ENCODE data around the gene DPCD.

Gene DPCD

DNA sequence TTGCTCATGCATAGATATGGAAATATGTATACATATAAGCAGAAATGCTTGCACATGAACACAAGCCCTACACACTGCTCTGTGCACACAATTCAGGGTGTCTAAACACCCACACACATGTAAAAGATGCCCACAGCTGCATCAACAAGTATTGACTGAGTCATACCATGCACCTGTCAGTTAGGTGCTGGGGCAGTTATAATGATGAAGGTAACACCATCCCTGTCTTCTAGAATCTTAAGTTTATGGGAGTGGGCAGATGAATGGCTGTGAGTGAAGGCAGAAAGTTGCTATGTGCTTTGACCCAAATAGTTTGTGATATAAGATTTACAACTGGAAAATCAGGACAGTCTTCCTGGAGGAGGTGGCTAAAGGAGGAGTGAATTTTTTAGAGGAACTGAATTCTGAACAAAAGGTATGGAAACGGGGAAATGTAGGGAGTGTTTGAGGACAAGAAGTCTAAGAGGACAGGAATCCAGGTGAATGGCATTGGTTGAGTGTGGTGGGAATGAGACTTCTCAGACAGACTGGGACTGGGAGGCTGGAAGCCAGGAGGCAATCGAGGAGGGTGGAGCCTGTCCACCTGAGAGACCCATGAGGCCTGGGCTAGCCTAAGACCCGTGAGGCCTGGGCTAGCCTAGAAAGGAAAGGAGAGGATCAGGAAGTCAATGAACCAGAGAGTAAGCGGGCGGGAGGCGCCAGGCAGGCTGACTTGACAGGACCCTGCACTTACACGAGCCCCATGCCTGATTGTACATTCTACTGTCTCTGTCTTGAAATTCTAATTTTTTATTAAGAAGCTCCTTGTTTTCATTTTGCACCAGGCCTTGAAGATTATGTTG is 20.7 kb upstream of the DPCD start:
- DNase-seq (ENCODE audit: low read depth in 2 of 3, low spot score in 1 of 3): no peak

DNA sequence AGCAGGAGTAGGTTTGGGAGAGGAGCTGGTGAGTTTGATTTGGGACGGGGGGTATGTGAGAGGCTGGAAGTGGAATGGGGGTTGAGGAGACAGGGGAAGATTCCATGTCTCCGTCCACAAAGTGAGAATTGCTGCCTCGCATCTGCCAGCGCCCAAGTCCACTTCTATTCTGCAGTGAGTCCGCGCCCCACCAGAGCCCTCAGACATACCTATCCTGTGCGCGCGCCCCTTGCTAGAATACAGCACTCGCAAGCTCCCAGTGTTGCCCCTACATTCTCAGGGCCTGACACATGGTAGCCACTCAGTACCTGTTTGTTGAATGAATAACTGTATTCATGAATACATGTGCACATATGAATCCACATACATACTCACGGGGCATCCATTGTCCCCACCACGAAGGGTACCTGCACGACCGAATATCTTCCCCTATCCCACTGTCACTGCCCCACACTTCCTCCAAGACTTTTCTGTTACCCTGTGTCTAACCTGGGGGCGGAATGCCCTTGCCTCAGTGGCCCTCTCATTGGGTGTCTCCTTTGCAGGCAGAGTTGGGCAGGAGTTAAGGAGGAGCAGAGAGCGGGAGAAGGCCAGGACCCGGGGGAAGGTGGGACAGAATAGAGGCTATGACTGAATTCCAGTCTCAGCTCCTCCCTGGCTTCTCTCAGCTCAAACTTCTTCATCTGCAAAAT is 19.9 kb upstream of the DPCD start:
- no peak for DNase-seq (ENCODE audit: low read depth in 2 of 3, low spot score in 1 of 3)

DNA sequence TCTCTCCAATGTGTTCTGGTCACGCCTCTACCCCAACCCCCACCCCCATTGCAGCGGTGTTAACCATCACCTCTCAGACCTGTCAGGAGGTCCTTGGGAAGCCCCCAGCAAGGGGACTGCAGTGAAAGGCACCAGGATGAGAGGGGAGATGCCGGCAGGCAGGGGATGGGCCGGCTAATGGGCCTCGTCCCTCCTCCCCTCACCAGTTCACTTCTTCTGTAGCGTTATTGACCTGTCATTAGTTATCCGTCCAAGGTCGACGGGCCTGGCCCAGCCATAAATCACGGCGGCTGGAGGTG is 18.8 kb upstream of the DPCD start:
- DNase-seq (ENCODE audit: low read depth in 2 of 3, low spot score in 1 of 3): no peak

DNA sequence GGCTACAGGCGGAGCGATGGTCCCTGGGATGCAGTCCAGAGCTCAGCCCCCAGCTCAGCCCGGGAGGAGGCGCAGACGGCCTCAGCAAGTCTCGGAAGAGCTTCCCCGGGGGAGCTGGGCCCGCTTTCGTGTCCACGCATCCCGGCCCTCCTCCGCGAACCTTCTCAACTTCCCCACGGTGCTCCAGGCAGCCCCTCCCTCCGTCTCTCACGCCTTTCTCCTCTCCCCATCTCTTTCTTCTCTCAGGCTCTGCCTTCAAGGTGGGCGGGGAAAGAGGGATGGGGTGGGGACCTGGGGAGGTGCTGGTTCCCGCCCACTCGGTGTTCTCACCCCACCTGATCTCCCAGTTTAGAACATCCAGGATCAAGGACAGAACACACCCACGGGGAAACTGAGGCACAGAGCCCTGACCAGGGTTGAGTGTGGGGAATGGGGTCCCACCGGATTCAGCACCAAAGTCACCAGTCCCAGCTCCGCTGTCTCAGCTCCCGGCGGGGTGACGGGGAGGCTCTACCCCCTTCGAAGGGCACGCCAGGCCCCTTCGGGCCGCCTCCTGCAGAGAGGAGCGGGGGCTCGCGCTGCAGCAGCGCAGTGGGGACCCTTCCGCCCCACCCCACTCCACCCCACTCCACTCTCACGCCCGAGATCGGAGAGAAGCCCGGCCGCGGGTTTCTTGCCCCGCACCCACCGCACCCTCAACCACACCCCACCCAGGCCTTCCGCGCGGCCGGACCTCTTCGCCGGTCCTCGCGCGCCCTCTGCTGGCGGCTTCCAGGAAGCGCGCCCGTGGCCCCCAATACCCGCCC is 18.3 kb upstream of the DPCD start:
- peak; percentile 52 to 81 (median 70) for DNase-seq (ENCODE audit: low read depth in 2 of 3, low spot score in 1 of 3)

DNA sequence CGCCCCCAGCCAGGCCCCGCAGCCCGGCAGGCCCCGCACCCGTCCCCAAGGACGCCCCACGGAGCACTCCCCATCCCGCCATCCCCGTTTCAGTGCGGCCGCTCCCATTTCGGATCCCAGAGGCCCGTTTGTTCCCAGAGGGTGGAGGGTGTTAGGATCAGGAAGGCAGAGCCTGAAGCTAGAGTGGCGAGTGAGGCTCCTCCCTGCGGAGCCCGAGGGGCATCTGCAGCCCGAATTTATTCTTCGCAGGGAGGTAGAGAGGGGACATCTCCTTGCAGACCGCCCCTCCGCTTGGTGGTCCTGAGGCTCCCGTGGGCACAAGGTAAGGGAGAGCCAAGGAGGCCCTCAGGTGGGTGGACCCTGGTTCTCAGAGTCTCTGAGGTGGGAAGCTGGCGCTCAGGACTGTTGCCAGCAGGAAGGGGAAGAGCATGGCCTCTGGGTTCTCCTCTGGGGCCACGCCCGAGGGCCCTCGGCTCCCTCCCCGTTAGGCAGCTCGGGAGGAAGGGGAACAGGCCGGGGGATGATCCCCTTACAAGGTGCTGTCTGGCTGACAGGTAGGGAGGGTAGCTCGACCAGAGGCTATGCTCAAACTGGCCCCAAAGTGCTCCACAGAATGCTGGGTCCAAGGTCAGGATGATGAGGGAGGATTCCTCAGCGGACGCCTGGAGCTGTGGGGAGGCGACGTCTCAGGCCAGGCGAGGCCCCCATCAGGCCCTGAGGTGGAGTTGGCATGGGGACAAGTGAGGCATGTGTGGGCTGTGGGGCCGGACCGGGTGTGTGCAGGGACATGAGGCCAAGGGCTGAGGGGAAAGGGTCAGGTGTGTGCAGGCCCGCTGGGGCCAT is 17.5 kb upstream of the DPCD start:
- DNase-seq (ENCODE audit: low read depth in 2 of 3, low spot score in 1 of 3): no peak

DNA sequence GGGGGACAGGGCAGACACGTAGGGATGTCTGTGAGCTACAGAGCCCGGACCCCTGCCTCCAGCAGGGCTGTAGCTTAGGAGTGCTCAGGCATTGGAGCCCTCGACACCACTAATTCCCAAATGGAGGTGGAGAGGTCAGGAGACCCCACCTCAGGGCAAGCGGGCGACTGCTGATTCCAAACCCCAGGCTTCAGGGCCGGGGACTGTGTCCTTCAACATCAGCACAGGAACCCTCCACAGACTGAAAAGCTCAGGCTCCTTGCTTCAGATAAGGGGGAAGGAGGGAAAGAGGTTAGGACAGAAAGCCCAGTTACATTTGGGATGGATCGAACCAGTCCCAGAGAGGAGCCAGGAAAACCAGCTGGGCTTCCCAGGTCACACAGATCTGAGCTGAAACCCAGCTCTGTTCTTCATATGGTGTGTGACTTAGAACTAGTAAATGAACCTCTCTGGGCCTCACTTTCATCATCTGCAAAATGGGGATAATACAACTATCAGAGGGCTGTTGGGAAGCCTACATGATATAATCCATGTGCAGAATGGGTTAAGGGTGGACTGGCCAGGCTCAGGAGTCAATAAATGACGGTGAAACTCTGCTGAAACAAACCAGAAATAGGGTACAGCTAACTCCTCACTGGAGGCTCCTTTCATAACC is 16.7 kb upstream of the DPCD start:
- no peak for DNase-seq (ENCODE audit: low read depth in 2 of 3, low spot score in 1 of 3)

DNA sequence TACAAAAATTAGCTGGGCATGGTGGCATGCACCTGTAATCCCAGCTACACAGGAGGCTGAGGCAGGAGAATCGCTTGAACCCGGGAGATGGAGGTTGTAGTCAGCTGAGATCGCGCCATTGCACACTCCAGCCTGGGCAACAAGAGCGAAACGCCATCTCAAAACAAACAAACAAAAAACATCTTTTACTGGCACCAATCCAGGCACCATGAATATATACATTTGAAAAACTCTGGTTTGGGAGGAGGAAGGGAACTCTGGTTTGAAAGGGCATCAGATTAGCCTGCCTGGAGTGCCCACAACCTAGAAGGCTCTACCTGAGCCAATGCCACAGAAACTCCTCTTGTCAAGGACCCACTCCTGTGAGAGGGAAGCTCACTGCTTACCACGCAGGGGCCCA is 16.0 kb upstream of the DPCD start:
- no peak for DNase-seq (ENCODE audit: low read depth in 2 of 3, low spot score in 1 of 3)

DNA sequence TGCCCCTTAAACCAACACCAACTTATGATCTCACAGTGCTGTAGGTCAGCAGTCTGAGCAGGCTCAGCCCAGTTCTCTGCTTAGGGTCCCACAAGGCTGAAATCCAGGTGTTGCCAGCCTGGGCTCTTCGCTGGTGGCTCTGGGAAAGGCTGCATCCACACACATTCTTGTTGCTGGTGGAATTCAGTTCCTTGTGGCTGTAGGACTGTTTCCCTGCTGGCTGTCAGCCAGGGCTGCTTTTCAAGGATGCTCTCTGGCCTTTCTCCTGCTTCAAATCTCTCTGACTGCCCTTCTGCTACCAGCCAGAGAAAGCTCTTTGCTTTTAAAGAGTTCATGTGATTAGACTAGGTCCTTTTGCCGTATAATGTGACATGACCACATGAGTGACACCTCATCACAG is 15.3 kb upstream of the DPCD start:
- no peak for DNase-seq (ENCODE audit: low read depth in 2 of 3, low spot score in 1 of 3)

DNA sequence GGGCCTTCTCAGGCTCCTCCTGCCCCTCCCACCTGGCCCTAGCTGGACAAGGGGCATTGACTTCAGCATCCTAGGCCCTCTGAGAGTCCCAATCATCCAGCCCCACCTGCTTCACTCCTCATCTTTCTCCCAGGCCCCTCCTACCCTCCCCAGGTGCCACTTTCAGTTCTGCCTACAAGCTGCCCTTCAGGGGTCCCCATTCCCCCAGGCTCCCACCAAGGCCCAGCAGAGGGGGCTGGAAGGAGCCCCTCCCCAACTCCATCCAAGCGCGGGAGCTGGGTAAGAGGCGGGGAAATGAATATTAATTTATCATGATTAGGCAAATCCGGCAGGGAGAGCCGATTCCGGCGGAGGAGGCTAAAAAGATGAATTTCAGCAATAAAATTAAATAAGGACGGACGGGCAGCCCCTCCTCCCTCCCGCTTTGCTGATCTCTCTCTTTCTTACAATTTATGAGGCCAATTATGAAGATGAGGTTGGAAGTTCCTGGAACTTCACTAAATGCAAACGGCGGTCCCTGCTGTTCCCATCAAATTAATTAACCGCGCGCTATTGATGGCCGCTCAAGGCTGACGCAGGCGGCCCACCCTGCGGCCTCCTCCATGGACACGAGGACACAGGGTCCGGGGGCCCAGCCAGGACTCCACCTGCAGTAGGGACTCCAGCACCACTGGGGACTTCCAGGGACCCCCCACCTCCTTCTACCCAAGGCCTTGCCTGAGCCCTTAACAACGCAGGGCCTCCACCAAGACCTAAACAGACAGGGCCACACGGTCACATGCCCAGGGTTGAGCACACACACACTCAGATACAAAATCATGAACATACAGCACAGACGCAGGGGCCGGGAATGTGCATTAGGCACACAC is 14.0 kb upstream of the DPCD start:
- no peak for DNase-seq (ENCODE audit: low read depth in 2 of 3, low spot score in 1 of 3)

DNA sequence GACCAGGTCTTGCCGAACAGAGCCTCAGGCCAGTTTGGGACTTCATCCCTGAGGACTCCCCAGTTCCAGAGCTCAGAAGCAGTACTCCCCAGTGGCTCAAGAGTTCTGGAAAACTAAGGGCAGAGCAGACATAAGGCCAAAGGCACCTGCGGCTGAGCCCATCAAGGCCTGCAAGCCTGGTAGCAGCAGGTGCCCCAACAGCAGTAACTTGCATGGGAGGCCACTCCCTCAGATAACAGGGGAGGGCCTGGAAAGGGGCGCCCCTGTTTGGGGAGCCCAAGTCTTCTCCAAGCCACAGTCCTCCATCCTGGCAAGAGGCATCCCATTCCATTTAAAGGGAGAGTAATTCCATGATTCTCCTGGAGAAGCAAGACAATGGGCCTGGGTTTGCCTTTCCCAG is 13.0 kb upstream of the DPCD start:
- DNase-seq (ENCODE audit: low read depth in 2 of 3, low spot score in 1 of 3): no peak

DNA sequence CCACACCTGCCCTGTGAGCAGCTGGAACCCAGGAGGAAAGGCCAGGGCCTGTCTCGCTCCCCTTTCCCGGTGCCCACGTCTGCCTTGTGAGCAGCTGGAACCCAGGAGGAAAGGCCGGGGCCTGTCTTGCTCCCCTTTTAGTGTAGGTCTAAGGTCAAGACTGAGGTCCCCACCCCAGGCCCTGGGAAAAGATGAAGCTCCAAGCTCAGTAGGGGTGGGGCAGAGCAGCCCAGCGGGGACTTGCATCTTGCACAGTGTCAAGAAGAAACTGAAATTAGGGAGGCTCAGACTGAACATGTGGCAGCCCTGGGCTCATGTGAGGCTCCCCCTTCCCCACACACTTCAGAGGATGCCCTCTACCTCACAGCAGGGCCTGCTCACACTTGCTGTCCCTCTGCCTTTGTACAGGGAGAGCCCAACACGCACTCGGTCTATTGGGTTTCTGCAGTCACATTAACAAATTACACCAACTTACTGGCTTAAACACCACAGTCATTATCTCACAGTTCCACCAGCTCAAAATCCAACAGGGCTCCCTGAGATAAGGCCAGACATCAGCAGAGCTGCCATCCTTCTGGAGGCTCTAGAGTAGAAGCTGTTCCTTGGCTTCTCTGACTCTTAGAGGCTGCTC is 12.4 kb upstream of the DPCD start:
- DNase-seq (ENCODE audit: low read depth in 2 of 3, low spot score in 1 of 3): no peak

DNA sequence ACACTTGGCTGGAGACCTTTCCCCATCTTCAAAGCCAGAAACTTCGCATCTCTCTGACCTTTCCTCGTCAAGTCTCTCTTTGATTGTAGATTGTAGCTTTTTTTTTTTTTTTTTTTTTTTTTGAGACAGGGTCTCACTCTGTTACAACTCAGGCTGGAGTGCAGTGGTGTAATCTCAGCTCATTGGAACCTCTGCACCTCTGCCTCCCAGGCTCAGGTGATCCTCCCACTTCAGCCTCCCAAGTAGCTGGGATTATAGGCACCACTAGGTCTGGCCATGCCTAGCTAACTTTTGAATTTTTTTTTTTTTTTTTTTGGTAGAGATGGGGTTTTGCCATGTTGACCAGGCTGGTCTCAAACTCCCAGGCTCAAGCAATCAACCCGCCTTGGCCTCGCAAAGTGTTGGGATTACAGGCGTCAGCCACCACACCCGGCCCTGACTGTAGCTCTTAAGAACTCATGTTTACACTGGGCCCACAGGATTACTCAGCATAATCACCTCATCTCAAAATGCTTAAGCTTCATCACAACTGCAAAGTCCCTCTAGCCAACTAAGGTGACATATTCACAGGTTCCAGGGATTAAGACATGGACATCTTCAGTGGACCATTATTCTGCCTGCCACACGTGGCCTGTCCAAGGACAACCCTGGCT is 11.8 kb upstream of the DPCD start:
- no peak for DNase-seq (ENCODE audit: low read depth in 2 of 3, low spot score in 1 of 3)

DNA sequence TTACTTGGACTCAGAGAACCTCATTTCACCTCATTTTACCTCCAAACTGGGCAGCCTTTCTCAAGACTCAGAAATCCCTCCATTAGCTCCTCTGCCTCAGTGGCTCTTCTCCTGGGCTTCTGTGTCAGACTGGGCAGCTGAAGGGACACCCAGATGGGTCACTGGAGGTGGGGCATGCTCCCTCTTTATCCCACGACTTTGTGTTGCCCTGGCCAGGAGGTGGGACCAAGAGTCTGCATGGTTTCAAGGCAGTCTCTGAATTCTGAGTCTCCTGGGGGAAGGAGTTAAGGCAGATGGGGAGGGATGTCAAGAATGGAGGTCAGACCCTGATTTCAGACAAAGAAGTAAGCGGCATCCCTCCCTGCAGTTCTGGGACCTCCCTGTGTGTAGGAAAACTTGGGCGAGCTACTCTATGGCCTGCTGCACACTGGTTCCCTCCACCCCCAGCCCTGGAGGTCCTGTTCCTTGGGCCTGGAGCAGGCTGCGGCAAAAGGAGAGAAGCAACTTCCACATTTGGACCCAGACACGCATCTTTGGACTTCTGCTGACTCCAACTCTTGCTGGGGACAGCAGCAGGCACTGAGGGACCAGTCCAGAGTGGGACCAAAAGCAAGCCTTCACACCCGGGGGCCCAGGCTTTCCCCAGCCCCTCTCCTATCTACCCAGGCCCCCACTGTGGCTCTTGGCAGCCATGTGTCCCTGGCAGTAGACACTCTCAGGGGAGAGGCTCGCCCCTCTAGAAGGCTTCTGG is 10.8 kb upstream of the DPCD start:
- no peak for DNase-seq (ENCODE audit: low read depth in 2 of 3, low spot score in 1 of 3)

DNA sequence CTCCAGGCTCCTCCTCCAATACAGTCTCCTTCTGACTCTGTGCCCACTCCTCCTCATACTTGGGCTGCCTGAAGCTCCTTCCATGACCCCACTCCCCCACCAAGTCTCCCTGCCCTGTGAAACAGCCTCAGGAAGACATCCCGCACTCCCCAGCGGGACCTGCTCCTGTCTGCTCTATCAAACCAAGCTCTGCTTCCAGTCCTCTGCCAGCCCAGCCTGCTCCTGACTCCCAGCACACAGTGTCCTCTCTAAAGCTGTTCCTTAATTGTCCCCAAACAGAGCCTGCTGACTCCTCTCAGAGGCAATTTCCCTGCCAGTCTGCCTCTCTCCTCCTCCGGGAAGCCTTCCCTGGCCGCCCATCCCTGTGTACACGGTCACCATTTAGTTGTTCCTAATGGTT is 9.9 kb upstream of the DPCD start:
- DNase-seq (ENCODE audit: low read depth in 2 of 3, low spot score in 1 of 3): no peak

DNA sequence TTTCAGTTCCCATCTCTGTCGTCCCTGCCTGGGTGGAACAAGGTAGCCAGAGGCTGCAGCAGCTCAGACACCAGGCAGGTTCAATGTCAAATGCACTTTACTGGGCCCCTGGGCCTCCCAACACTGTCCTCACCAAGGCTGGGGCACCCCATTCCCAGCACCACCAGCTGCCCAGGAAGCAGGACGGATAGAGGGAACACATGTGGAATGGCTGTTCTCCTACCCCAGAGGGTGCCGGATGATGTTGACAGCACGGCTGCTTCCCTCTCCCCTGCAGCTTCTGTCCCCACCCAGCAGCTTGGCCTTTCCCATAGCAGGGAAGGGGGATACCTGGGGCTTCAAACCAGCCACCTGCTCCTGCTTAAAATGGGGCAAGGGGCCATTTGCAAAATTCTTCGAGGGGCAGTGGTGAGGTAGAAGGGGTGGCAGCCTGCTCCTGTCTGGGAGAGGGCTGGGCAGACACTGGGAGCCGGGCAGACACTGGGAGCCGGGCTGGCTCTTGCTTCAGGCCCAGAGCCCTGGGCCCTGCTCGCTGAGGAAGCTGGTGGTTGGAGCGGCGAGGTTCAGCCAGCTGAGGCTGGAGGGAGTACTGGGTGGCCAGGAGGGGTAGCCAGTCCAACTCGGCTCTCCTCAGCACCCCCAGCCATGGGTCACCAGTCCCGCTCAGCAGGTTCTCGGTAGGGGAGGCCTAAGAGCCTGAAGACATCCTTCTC is 9.2 kb upstream of the DPCD start:
- DNase-seq (ENCODE audit: low read depth in 2 of 3, low spot score in 1 of 3): no peak

DNA sequence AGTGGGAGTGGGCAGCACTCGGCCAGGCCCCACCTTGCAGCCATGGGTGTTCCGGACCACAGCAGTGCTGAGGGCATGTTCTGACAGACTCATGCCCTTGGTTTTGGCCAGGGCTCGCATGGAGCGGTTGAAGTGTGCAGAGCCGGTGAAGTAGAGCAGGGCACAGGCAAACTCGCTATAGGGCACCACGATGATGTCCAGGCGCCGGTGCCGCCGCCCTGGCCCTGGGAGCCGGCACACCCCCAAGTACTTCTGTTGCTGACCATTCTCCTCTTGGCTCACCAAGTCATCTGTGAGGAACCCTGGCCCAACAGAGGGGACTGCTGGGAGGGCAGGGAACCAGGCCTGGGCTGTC is 8.6 kb upstream of the DPCD start:
- DNase-seq (ENCODE audit: low read depth in 2 of 3, low spot score in 1 of 3): no peak
